IMR-90 (cell line): ENCODE data around the gene SNRNP200. TPM values are rescaled to one million over a fixed set of nuclear protein-coding genes. Genes with fewer than 3 reads are reported as not detected.

Experiments
- ATAC-seq: fragments of 200-7000 bp; cut with Tn5 transposase; 2 replicates; pipeline ENCODE4 v1.9.1; 2020; ENCODE audit warnings: low read depth, mild to moderate bottlenecking, moderate library complexity
- BruUV-seq: library from RNA; stranded (reverse); fragments of 400-500 nt; replicated peaks from 2 replicates; lab custom pipeline; 2021; lab: Mats Ljungman, UMichigan
- CTCF ChIA-PET: fragments of 300-600 bp; formaldehyde crosslinking; extraction: SDS; loops from one replicate; lab custom pipeline; 2021; ENCODE audit warnings: antibody characterized with exemption; lab: Yijun Ruan, JAX
- POLR2A ChIA-PET: fragments of 300-600 bp; sonication (Branson Sonifier 250); formaldehyde crosslinking; loops from one replicate; lab custom pipeline; 2022; ENCODE audit warnings: antibody characterized with exemption; ENCODE audit not compliant: unreplicated experiment; lab: Charles Lee
- DNase-seq: peaks from one replicate; pipeline ENCODE4 v3.0.0; 2013
- H2AFZ ChIP-seq: replicated peaks from 2 replicates; pipeline ENCODE3; 2013; ENCODE audit warnings: low read length, mild to moderate bottlenecking; ENCODE audit not compliant: poor library complexity
- H2AK5ac ChIP-seq: 2 replicates; pipeline ENCODE4 v1.6.1; 2013; ENCODE audit warnings: low read depth, low read length, inconsistent platforms
- H2AK9ac ChIP-seq: replicated peaks from 2 replicates; pipeline ENCODE3; 2013; ENCODE audit warnings: mild to moderate bottlenecking, low read depth, low read length, moderate library complexity; ENCODE audit not compliant: poor library complexity
- H2BK120ac ChIP-seq: 2 replicates; pipeline ENCODE4 v1.6.1; 2013; ENCODE audit warnings: low read depth, low read length, inconsistent platforms
- H2BK15ac ChIP-seq: 3 replicates; pipeline ENCODE4 v1.6.1; 2013; ENCODE audit warnings: low read depth, low read length, inconsistent platforms
- H2BK20ac ChIP-seq: 2 replicates; pipeline ENCODE4 v1.6.1; 2013; ENCODE audit warnings: low read depth, mild to moderate bottlenecking, inconsistent platforms, low read length, moderate library complexity
- H2BK5ac ChIP-seq: 2 replicates; pipeline ENCODE4 v1.6.1; 2013; ENCODE audit warnings: mild to moderate bottlenecking, low read depth, low read length, inconsistent platforms; ENCODE audit not compliant: poor library complexity, severe bottlenecking
- H3K14ac ChIP-seq: replicated peaks from 2 replicates; pipeline ENCODE4 v1.6.1; 2013; ENCODE audit warnings: low read depth, low read length, inconsistent platforms
- H3K18ac ChIP-seq: 2 replicates; pipeline ENCODE4 v1.6.1; 2013; ENCODE audit warnings: low read depth, low read length, control low read depth
- H3K23ac ChIP-seq: 2 replicates; pipeline ENCODE4 v1.6.1; 2013; ENCODE audit warnings: low read depth, low read length, inconsistent platforms
- H3K27ac ChIP-seq: 2 replicates; pipeline ENCODE4 v1.5.1; 2013; ENCODE audit warnings: mild to moderate bottlenecking, control low read depth, low read length; ENCODE audit not compliant: insufficient read depth
- H3K27me3 ChIP-seq: 2 replicates; pipeline ENCODE4 v1.6.1; 2013; ENCODE audit warnings: low read length; ENCODE audit not compliant: control insufficient read depth, insufficient read depth
- H3K36me3 ChIP-seq: 2 replicates; pipeline ENCODE4 v1.6.1; 2013; ENCODE audit warnings: low read length, mixed read lengths; ENCODE audit not compliant: control insufficient read depth, insufficient read depth
- H3K4ac ChIP-seq: 2 replicates; pipeline ENCODE4 v1.6.1; 2013; ENCODE audit warnings: low read depth, low read length, inconsistent platforms
- H3K4me1 ChIP-seq: 2 replicates; pipeline ENCODE4 v1.6.1; 2013; ENCODE audit warnings: low read length, mixed read lengths; ENCODE audit not compliant: control insufficient read depth, insufficient read depth
- H3K4me2 ChIP-seq: 2 replicates; pipeline ENCODE4 v1.6.1; 2013; ENCODE audit warnings: low read depth, mild to moderate bottlenecking, control low read depth, low read length, moderate library complexity
- H3K4me3 ChIP-seq: 2 replicates; pipeline ENCODE4 v1.5.1; 2013; ENCODE audit warnings: low read depth, mild to moderate bottlenecking, control low read depth, low read length, moderate library complexity; ENCODE audit not compliant: insufficient read depth
- H3K56ac ChIP-seq: 2 replicates; pipeline ENCODE4 v1.6.1; 2013; ENCODE audit warnings: low read length, inconsistent platforms; ENCODE audit not compliant: insufficient read depth; ENCODE audit errors: extremely low read depth
- H3K79me1 ChIP-seq, 2 experiments: 2 replicates each; pipeline ENCODE4 v1.6.1; 2013; ENCODE audit warnings: low read length in 2 of 2, inconsistent platforms in 1 of 2, low read depth in 1 of 2
- H3K9ac ChIP-seq: 2 replicates; pipeline ENCODE4 v1.6.1; 2013; ENCODE audit warnings: low read depth, low read length, control low read depth
- H3K9me1 ChIP-seq: 2 replicates; pipeline ENCODE4 v1.6.1; 2013; ENCODE audit warnings: low read length, inconsistent platforms; ENCODE audit not compliant: insufficient read depth
- H3K9me3 ChIP-seq: 2 replicates; pipeline ENCODE4 v1.6.1; 2013; ENCODE audit warnings: low read length; ENCODE audit not compliant: control insufficient read depth, insufficient read depth
- H4K20me1 ChIP-seq: 2 replicates; pipeline ENCODE4 v1.6.1; 2013; ENCODE audit warnings: low read length, inconsistent platforms; ENCODE audit not compliant: insufficient read depth
- H4K5ac ChIP-seq: 2 replicates; pipeline ENCODE4 v1.6.1; 2013; ENCODE audit warnings: mild to moderate bottlenecking, low read depth, low read length, control low read depth
- H4K8ac ChIP-seq, 2 experiments: 2 replicates each; pipeline ENCODE4 v1.6.1; 2013; ENCODE audit warnings: low read depth in 2 of 2, low read length in 2 of 2, control low read depth in 1 of 2, inconsistent platforms in 1 of 2
- H4K91ac ChIP-seq: 2 replicates; pipeline ENCODE4 v1.6.1; 2013; ENCODE audit warnings: low read depth, low read length, inconsistent platforms; ENCODE audit not compliant: insufficient read depth
- CEBPB ChIP-seq: IDR thresholded peaks from 2 replicates; pipeline ENCODE4 v1.6.1; 2012; ENCODE audit warnings: low read depth, low read length, improper control_type of control experiment
- FOS ChIP-seq: fragments of 150-350 bp; IDR thresholded peaks from 2 replicates; pipeline ENCODE4 v1.6.1; 2016; ENCODE audit warnings: low read depth, low read length
- MAFK ChIP-seq: IDR thresholded peaks from 2 replicates; pipeline ENCODE4 v1.6.1; 2012; ENCODE audit warnings: low read depth, low read length, improper control_type of control experiment
- MAZ ChIP-seq: IDR thresholded peaks from 2 replicates; pipeline ENCODE4 v1.6.1; 2012; ENCODE audit warnings: low read depth, mild to moderate bottlenecking, low read length, improper control_type of control experiment, moderate library complexity, borderline replicate concordance
- MXI1 ChIP-seq: IDR thresholded peaks from 2 replicates; pipeline ENCODE4 v1.6.1; 2012; ENCODE audit warnings: low read depth, mild to moderate bottlenecking, low read length, moderate library complexity, borderline replicate concordance
- NFE2L2 ChIP-seq: fragments of 150-350 bp; IDR thresholded peaks from 2 replicates; pipeline ENCODE4 v1.6.1; 2016; ENCODE audit warnings: low read depth, mild to moderate bottlenecking, low read length
- POLR2A ChIP-seq: IDR thresholded peaks from 2 replicates; pipeline ENCODE4 v1.6.1; 2012; ENCODE audit warnings: mild to moderate bottlenecking, low read depth, low read length
- RAD21 ChIP-seq: IDR thresholded peaks from 2 replicates; pipeline ENCODE4 v1.6.1; 2012; ENCODE audit warnings: low read length, improper control_type of control experiment
- RCOR1 ChIP-seq: IDR thresholded peaks from 2 replicates; pipeline ENCODE4 v1.6.1; 2012; ENCODE audit warnings: mild to moderate bottlenecking, low read length, improper control_type of control experiment; ENCODE audit not compliant: insufficient replicate concordance
- RFX5 ChIP-seq: IDR thresholded peaks from 2 replicates; pipeline ENCODE4 v1.8.0; 2012; ENCODE audit warnings: low read depth, mild to moderate bottlenecking, low read length, moderate library complexity
- SMC3 ChIP-seq: fragments of 150-350 bp; IDR thresholded peaks from 2 replicates; pipeline ENCODE4 v1.6.1; 2016; ENCODE audit warnings: low read depth, mild to moderate bottlenecking, antibody characterized with exemption, low read length, moderate library complexity
- WGBS, 2 experiments: methylation state at CpG; one replicate each; pipeline versions ENCODE4 v1.1.5 to v1.1.7; 2013; ENCODE audit warnings: missing lambda C conversion rate in 2 of 2; ENCODE audit not compliant: insufficient read length in 1 of 2; ENCODE audit errors: extremely low coverage in 2 of 2; 5-methylcytosine and 5-hydroxymethylcytosine counted together
- dilution Hi-C: fragments of 300-500 bp; cut with HindIII; formaldehyde crosslinking; loops from one replicate; pipeline ENCODE4 v1.14.3; 2018; ENCODE audit warnings: low sequenced_read_pairs; ENCODE audit not compliant: unreplicated experiment
- in situ Hi-C: fragments of 300-500 bp; cut with MboI; formaldehyde crosslinking; loops from 3 replicates; pipeline ENCODE4 v1.14.3; 2019; ENCODE audit warnings: low sequenced_read_pairs, inconsistent platforms, mixed read lengths
- intact Hi-C: fragments of 100-400 bp; cut with micrococcal nuclease; formaldehyde crosslinking; loops from 2 replicates; pipeline ENCODE4 v1.10.0; 2022
- polyA plus RNA-seq, 3 experiments: library from polyadenylated mRNA; depleted of rRNA; stranded (reverse); fragments of >200 nt; gene quantifications; 2 replicates each; pipeline ENCODE4 v1.2.3, GENCODE V29; 2012; ENCODE audit warnings: low replicate concordance in 1 of 3
- total RNA-seq: library from RNA; depleted of rRNA; stranded (reverse); fragments of >200 nt; gene quantifications from 2 replicates; pipeline ENCODE4 v1.2.3, GENCODE V29; 2012
- TF ChIP-seq, protein P1 (sequence below): fragments of 150-350 bp; IDR thresholded peaks from 2 replicates; pipeline ENCODE4 v1.6.1; 2016; ENCODE audit warnings: low read depth, mild to moderate bottlenecking, low read length, moderate library complexity, borderline replicate concordance
- TF ChIP-seq, protein P2 (sequence below): fragments of 150-350 bp; IDR thresholded peaks from 2 replicates; pipeline ENCODE4 v1.6.1; 2017; ENCODE audit warnings: mild to moderate bottlenecking, antibody characterized with exemption, low read length, low read depth

Gene SNRNP200
- total and polyA plus RNA-seq, 2 of the 4 experiments (the other 2 are of a cell fraction), result 44.1 to 108 TPM

DNA sequence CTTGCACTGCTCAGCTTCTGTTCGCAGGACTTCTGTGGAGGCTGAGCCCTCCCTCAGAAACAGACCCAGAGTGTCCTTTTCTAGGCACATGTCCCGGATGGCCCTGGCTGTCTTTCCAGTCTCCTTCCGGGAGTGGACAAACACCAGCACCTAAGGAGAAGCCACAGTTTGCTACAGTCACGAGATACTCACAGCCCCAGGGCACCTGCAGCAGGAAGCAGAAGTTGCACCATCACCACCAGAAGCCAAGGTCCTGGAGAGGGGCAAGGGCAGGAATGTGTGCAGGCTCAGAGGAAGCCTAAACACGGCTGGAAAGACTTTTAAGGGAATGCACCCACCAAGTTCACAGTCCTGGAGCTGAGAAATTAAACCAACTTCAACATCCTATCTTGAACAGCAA is 13.6 kb downstream of the SNRNP200 start:
- no peak overlapping the region for H2BK5ac ChIP-seq
- H3K36me3 ChIP-seq, result peaks cover 81% of the 10 kb centered on the region
- no peak overlapping the region for H4K5ac ChIP-seq
- no peak overlapping the region for H3K4me3 ChIP-seq
- TF ChIP-seq RAD21, result no peak
- TF ChIP-seq FOS, result no peak
- no peak for TF ChIP-seq POLR2A
- TF ChIP-seq MAZ, result no peak
- TF ChIP-seq RCOR1, result no peak
- no peak for TF ChIP-seq NFE2L2
- TF ChIP-seq, protein P1, sequence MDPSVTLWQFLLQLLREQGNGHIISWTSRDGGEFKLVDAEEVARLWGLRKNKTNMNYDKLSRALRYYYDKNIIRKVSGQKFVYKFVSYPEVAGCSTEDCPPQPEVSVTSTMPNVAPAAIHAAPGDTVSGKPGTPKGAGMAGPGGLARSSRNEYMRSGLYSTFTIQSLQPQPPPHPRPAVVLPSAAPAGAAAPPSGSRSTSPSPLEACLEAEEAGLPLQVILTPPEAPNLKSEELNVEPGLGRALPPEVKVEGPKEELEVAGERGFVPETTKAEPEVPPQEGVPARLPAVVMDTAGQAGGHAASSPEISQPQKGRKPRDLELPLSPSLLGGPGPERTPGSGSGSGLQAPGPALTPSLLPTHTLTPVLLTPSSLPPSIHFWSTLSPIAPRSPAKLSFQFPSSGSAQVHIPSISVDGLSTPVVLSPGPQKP, result no peak
- TF ChIP-seq SMC3, result no peak
- TF ChIP-seq CEBPB, result no peak
- TF ChIP-seq MXI1, result no peak
- no peak for TF ChIP-seq MAFK
- TF ChIP-seq, protein P2, sequence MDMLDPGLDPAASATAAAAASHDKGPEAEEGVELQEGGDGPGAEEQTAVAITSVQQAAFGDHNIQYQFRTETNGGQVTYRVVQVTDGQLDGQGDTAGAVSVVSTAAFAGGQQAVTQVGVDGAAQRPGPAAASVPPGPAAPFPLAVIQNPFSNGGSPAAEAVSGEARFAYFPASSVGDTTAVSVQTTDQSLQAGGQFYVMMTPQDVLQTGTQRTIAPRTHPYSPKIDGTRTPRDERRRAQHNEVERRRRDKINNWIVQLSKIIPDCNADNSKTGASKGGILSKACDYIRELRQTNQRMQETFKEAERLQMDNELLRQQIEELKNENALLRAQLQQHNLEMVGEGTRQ, result no peak
- no peak for TF ChIP-seq RFX5
- H4K91ac ChIP-seq, result no peak overlapping the region
- H3K4me2 ChIP-seq, result no peak overlapping the region
- H2BK120ac ChIP-seq, result no peak overlapping the region
- no peaks in the 10 kb centered on the region for H3K9me3 ChIP-seq
- no peak overlapping the region for H3K4ac ChIP-seq
- no peak overlapping the region for H2BK15ac ChIP-seq
- WGBS, 2 experiments, result 100% methylated on average over 1 of the region's 5 CpGs; no CpG with 5 or more reads in 1 of the 2 experiments
- no peak overlapping the region for H2AK9ac ChIP-seq
- no TSS peak for BruUV-seq
- H3K56ac ChIP-seq, result no peak overlapping the region
- H2AK5ac ChIP-seq, result no peak overlapping the region
- ATAC-seq (no peak), DNase-seq (no peak)
- no peak overlapping the region for H3K9ac ChIP-seq
- no peak overlapping the region for H3K14ac ChIP-seq
- no peaks in the 10 kb centered on the region for H4K20me1 ChIP-seq
- H3K4me1 ChIP-seq, result no peaks in the 10 kb centered on the region
- no peak overlapping the region for H3K27ac ChIP-seq
- dilution Hi-C loops, result no loop called here
- no peak overlapping the region for H2AFZ ChIP-seq
- H3K18ac ChIP-seq, result no peak overlapping the region
- no peaks in the 10 kb centered on the region for H3K27me3 ChIP-seq
- H3K9me1 ChIP-seq, result no peaks in the 10 kb centered on the region
- POLR2A ChIA-PET, result no interaction called here
- no peak overlapping the region for H3K23ac ChIP-seq
- intact Hi-C loops, result no loop called here
- in situ Hi-C loops, result no loop called here
- H4K8ac ChIP-seq, result no peak overlapping the region
- H3K79me1 ChIP-seq, result no peaks in the 10 kb centered on the region; a peak in 1 of 4 replicates
- H2BK20ac ChIP-seq, result no peak overlapping the region
- CTCF ChIA-PET, result no interaction called here
